Measurements from ENCODE around the gene ZSWIM6.

ZSWIM6 gene

GRCh38 chr5:61526207-61526519, 194.1 kb downstream of the ZSWIM6 start:
- in situ Hi-C loops (cut with HindIII; ENCODE audit: low sequenced_read_pairs), result no loop called here

GRCh38 chr5:61532983-61533382, 200.9 kb downstream of the ZSWIM6 start:
- in situ Hi-C loops (cut with HindIII; ENCODE audit: low sequenced_read_pairs), result no loop called here

GRCh38 chr5:61534481-61535267, 202.6 kb downstream of the ZSWIM6 start:
- in situ Hi-C loops (cut with HindIII; ENCODE audit: low sequenced_read_pairs), result no loop called here

- in situ Hi-C loops (cut with HindIII; ENCODE audit: low sequenced_read_pairs), result no loop called here
Measured at GRCh38 chr5:61535828-61536227, 203.8 kb downstream of the ZSWIM6 start.

- in situ Hi-C loops (cut with HindIII; ENCODE audit: low sequenced_read_pairs), result no loop called here
Measured at GRCh38 chr5:61536922-61537321, 204.9 kb downstream of the ZSWIM6 start.

GRCh38 chr5:61538722-61539501, 206.9 kb downstream of the ZSWIM6 start:
- in situ Hi-C loops (cut with HindIII; ENCODE audit: low sequenced_read_pairs), result no loop called here

GRCh38 chr5:61549530-61549929, 217.5 kb downstream of the ZSWIM6 start:
- in situ Hi-C loops (cut with HindIII; ENCODE audit: low sequenced_read_pairs), result no loop called here

GRCh38 chr5:61551637-61552313, 219.7 kb downstream of the ZSWIM6 start:
- in situ Hi-C loops (cut with HindIII; ENCODE audit: low sequenced_read_pairs), result no loop called here

GRCh38 chr5:61559146-61559545, 227.1 kb downstream of the ZSWIM6 start:
- in situ Hi-C loops (cut with HindIII; ENCODE audit: low sequenced_read_pairs), result no loop called here

GRCh38 chr5:61559722-61560121, 227.7 kb downstream of the ZSWIM6 start:
- in situ Hi-C loops (cut with HindIII; ENCODE audit: low sequenced_read_pairs), result no loop called here

GRCh38 chr5:61563401-61563800, 231.3 kb downstream of the ZSWIM6 start:
- in situ Hi-C loops (cut with HindIII; ENCODE audit: low sequenced_read_pairs), result no loop called here

- in situ Hi-C loops (cut with HindIII; ENCODE audit: low sequenced_read_pairs), result no loop called here
Measured at GRCh38 chr5:61567337-61567736, 235.3 kb downstream of the ZSWIM6 start.

GRCh38 chr5:61569353-61569752, 237.3 kb downstream of the ZSWIM6 start:
- in situ Hi-C loops (cut with HindIII; ENCODE audit: low sequenced_read_pairs), result no loop called here

- in situ Hi-C loops (cut with HindIII; ENCODE audit: low sequenced_read_pairs), result no loop called here
Measured at GRCh38 chr5:61570767-61571166, 238.7 kb downstream of the ZSWIM6 start.

- in situ Hi-C loops (cut with HindIII; ENCODE audit: low sequenced_read_pairs), result no loop called here
Measured at GRCh38 chr5:61572959-61573358, 240.9 kb downstream of the ZSWIM6 start.

- in situ Hi-C loops (cut with HindIII; ENCODE audit: low sequenced_read_pairs), result no loop called here
Measured at GRCh38 chr5:61575103-61575502, 243.0 kb downstream of the ZSWIM6 start.

- in situ Hi-C loops (cut with HindIII; ENCODE audit: low sequenced_read_pairs), result no loop called here
Measured at GRCh38 chr5:61575581-61575980, 243.5 kb downstream of the ZSWIM6 start.

GRCh38 chr5:61576556-61576955, 244.5 kb downstream of the ZSWIM6 start:
- in situ Hi-C loops (cut with HindIII; ENCODE audit: low sequenced_read_pairs), result no loop called here

GRCh38 chr5:61578858-61579503, 246.9 kb downstream of the ZSWIM6 start:
- in situ Hi-C loops (cut with HindIII; ENCODE audit: low sequenced_read_pairs), result no loop called here

GRCh38 chr5:61582205-61582820, 250.3 kb downstream of the ZSWIM6 start:
- in situ Hi-C loops (cut with HindIII; ENCODE audit: low sequenced_read_pairs), result no loop called here

- in situ Hi-C loops (cut with HindIII; ENCODE audit: low sequenced_read_pairs), result no loop called here
Measured at GRCh38 chr5:61582887-61583286, 250.8 kb downstream of the ZSWIM6 start.
